Renal cortex interstitium (tissue), 11 donors: ENCODE measurements around the gene MRPS6. TPM values are rescaled to one million over a fixed set of nuclear protein-coding genes. Genes with fewer than 3 reads are reported as not detected.

Experiments used
- DNase-seq, 11 donors: peaks; one replicate each; pipeline ENCODE4 v3.0.0-alpha.2; 2013; ENCODE audit warnings: low read depth in 9 of 11, low spot score in 4 of 11; ENCODE audit errors: extremely low read depth in 1 of 11
- polyA plus RNA-seq, 3 donors: library from polyadenylated mRNA; unstranded; fragments of 120-200 nt; gene quantifications; one replicate each; pipeline ENCODE4 v1.2.1, GENCODE V29; 2013; ENCODE audit not compliant: insufficient read length in 3 of 3

Gene MRPS6
- polyA plus RNA-seq, 3 donors, result 107 to 133 (median 119) TPM

GRCh38 chr21:34148419-34148804 lies 75.0 kb downstream of the MRPS6 start:
- no peak for DNase-seq

DNA sequence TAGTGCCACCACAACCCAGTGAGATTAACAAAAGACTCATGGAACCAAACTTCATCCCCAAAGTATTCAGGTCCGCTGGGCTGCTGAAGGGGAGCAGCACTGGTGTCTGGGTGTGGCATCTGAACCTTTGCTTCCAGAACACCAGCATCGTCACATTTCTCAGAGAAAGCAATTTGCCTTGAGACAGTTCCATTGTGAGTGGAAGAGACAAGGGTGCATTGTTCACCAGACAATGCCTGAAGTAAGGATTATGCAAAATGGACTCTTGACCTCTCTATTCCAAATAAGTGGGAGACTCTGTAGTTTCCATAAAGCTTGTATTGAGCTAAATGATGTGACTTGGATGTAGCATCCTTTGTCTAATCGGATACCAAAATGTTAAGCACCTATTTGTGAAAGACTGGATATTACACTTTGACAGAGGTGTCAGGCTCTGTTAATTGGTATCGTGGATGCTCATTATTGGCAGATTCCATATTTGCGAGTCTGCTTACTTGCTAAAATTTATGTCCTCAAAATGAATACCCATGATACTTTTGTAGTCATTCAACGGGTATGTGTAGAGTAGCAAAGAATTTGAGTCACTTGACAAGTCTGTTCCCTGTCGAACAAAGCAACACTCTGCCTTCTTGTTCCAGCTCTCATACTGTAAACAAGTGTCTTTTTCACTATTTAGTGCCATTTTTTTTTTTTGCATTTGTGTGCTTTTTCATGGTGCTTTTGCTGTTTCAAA lies 75.6 kb downstream of the MRPS6 start:
- no peak for DNase-seq

- no peak for DNase-seq
Measured at GRCh38 chr21:34152500-34152899, 79.1 kb downstream of the MRPS6 start.

GRCh38 chr21:34154878-34155277 lies 81.5 kb downstream of the MRPS6 start:
- no peak for DNase-seq

- DNase-seq, result no peak
Measured at GRCh38 chr21:34156957-34157356, 83.6 kb downstream of the MRPS6 start.

DNA sequence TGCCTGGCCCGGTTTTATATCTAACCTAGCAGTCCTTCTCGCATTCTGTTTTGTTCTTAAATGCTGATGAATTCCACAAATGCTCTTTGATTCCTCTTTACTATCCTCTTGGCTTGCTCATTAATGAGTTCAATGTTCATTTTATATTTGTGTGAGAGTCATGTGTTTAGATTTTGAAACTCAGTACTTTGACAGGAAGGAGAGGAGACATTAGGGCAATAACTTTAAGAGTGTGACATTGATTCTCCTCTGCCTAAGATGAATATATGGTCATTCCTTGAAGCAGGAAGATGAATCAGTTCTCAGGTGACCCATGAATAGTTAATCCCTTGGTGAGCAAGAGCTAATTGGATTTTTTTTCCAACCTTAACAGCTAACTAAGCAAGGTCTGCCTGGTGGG lies 84.1 kb downstream of the MRPS6 start:
- DNase-seq, result no peak

- no peak for DNase-seq
Measured at GRCh38 chr21:34158866-34159835, 85.8 kb downstream of the MRPS6 start.

DNA sequence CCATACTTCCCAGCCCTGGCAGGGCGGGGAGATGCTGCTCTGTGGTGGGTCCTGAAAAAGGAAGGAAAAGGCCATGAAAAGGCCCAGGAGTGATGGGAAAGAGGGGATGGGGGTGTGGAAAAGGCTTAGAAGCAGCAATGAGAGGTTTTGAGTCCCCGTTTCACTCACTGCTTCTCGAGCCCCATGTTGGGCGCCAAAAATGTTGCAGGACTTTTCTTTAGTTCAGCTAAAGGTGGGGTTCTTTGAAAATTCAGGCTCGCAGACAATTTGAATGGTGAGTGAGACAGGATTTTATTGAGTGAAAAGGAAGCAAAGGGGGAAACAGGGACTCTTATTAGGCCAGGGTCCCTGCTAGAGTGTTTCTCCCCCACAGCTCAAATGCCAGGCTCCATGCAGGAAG lies 93.1 kb downstream of the MRPS6 start:
- DNase-seq, result no peak

GRCh38 chr21:34170886-34171285 lies 97.5 kb downstream of the MRPS6 start:
- no peak for DNase-seq

- no peak for DNase-seq
Measured at GRCh38 chr21:34174470-34174869, 101.1 kb downstream of the MRPS6 start.

DNA sequence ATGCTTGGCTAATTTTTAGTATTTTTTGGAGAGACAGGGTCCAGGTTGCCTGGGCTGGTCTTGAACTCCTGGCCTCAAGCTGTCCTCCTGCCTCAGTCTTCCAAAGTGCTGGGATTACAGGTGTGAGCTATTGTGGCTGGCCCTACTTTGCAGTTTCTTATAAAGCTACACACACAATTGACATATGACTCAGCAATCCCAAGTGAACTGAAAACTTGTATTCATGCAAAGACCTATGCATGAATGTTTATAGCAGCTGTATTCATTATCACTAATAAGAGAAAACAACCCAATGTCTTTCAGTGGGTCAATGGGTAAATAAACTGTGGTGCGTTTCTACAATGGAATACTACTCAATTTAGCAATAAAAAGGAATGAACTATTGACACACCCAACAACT lies 103.1 kb downstream of the MRPS6 start:
- DNase-seq, result no peak

DNA sequence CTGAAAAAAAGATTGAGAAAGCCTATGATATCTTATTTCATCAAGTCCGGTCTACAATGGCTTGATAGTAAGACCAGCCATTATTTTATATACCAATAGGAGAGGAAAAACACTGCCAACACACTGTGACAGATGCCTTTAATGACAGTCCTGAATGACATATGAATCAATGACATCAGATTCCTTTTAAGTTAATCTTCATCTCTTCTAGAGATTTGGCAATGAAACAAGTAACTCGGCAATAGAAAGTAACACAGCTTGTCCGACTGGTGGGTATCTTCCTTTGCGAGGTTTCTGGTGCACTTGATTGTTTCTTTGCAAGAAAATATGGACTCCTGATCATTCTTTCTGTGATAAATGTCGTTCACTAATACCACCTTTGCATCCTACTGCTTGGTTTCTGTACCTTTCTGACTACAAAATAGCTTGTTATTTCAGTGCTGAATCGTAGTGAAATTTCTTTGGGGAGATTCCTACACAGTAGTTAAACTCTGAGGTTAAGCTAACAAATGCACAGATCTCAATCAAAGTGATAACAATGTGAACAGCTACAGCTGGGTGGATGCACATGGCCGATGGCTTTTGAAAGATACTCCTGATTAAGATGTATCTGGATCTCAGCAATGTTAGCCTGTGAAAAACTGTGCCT lies 104.7 kb downstream of the MRPS6 start:
- DNase-seq, result no peak

DNA sequence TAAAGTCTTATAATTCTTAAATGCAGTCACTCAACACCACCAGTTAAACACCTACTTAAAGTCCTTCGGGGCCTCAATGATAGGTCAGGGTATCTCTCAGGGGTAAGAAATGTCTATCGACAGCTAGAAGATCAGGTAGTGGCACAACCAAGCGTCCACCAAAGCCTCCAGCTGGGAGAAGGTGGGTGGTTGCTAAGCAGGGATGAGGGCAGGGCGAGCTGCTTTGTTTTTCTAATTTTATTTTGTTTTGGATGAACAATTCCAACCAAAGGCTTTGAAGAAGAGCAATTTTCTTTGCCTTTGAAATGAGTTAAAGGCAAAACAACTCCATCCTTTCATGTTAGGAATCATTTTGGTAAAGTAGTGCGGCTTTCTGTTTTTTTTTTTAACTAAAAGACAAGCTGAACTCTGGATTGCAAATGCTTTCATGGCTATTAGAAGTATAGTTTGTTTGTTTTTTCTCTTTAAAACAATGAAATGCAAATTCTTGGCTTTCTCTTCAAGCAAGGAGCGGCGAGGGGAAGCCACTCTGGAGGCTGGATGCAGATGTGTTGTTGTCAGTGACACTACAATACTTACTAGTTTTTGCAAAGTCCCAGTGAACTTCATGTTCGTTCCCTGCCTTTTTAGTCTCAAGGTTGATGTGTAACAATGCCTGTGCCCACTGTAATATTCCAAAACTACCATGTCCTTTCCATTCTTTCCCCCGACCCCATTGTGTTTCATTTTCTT lies 106.0 kb downstream of the MRPS6 start:
- DNase-seq, result no peak

GRCh38 chr21:34180407-34180806 lies 107.0 kb downstream of the MRPS6 start:
- no peak for DNase-seq

DNA sequence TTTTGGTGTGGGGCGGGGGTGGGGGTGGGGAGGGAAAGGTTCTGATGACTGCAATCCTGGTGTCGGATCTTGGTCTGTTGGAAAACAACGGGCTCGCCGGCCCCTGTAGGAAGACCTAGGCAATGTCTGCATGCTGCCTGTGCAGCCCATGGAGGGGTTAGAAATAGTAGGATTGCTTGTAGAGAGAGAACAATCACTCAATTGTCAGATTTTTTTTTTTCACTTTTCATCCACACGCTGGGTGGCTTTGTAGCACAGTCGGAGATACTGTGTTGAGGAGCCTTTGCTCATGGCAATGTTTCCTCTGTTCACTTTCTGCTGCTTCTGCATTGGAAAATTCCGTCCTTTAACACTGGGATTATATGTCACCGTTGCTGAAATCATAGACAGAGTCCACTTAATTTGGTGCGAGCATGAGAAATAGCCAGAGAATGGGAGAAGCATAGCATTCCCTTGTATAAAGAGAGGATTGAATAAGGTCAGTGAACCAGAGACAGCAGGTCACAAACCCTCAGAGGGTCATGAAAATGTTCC lies 107.5 kb downstream of the MRPS6 start:
- no peak for DNase-seq

GRCh38 chr21:34181431-34182039 lies 108.2 kb downstream of the MRPS6 start:
- no peak for DNase-seq

- DNase-seq, result no peak
Measured at GRCh38 chr21:34182436-34182835, 109.1 kb downstream of the MRPS6 start.

- DNase-seq, result no peak
Measured at GRCh38 chr21:34183331-34183928, 110.1 kb downstream of the MRPS6 start.
